GM18870 (cell line): Measurements from ENCODE around the gene AATK.
"Not testable (repeated sequence)": the region's sequence is repeated elsewhere in the genome, so short reads cannot be mapped to it uniquely, and the experiment has no call there.

Experiments
- ATAC-seq: cut with Tn5 transposase; IDR thresholded peaks from one replicate; pipeline ENCODE4 v1.9.1; 2021; ENCODE audit warnings: moderate library complexity; ENCODE audit not compliant: unreplicated experiment

AATK gene

DNA sequence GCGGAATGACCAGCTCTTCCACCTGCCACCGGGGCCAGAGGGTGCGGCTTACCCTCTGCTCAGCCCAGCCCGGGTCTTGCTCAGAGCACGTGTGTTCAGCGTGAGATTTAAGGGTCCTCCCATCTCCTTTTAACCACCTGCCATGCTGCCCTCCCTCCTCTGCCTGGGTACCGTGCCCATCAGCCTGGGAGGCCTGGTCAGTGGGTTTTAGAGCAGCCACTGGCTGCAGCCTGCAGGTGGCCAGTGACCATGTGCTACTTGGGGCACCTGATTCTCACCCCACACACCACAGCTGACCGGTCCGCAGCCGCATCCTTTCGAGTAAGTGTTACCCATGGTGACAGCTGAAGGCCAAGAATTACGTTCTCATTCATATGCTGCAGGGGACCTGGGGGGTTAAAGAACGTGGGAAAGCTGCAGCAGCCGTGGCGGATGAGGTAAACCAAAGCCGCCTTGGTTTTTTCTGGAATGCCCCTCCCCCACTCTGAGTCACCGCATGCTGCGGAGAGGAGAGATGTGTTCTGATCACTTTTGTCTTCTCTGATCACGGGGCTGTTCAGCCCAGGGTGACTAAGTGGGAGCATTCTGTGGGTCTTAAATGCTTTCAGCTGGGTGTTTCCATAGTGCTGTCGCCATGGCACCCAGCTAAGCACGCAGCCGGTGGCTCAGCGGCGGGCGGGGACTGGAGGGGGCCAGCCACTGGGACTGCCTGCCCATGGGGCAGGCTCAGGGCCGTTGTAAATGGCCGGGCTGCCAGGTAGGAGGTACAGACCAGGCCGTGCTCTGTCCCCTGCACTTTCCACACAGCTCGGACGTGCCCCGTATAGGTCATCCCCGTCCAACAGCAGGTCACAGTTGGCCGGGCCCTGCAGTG lies 71.3 kb downstream of the AATK start:
- ATAC-seq = no peak

- no peak for ATAC-seq
Measured at GRCh38 chr17:81093619-81094508, 72.2 kb downstream of the AATK start.

DNA sequence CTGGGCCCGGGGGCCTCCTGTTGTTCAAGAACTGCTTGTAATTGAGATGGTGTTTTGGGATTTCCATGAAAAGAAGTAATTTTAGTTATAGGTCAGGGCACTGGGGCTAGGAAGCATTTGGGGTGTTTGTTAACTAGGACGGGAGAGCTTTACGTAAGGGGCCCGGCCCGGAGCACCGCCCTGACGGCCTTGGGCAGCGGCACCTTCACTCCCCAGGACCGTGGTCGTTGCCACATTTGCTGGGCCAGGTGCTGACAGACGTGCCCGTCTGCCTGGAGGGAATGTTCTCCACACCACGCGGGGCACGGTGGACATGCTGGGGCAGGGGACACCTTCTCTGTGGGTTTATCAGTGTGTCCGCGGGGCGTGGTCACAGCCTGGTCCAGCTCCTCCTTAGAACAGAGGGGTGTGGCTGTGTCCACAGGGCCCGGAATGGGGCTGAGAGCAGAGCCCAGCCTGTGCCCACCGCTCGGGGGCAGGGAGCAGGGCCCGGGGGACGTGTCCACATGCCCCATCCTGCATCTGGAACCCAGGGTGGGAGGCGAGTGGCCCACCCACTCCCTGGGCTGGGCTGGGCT lies 73.4 kb downstream of the AATK start:
- ATAC-seq = no peak

DNA sequence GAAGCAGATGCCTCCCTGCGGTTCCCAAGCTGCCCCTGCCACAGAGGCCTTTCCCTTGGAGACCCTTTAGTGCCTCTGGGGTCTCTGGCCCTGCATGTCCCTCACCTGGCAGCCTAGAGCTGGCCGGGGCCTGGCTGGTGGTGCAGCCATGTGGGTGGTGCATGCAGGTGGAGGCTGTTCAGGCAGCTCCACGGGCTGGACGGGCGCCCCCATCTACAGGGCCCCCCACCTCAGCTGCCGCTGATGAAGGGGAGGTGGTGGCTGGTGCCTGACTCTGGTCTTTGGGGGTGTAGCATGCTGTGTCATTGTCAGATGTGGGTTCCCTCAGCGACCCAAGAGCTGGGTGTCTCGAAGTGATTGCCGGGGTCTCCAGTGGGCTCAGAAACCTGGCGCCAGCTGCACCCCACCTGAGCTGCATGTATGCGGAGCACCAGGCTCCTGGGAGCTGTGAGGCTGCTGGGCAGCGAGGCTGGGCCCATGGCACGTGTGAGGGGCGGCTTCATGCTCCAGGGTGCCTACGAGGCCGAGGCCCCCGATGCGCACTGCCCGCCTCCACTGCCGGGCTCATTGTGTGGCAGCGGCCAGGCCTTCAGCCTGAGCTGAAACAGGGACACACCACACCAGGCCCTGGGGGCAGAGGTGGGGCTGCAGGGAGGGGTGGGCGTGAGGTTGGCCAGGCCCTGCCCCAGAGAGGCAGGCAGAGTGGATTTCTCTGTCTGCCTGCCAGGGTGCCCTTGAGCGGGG lies 74.1 kb downstream of the AATK start:
- ATAC-seq = no peak

- no peak for ATAC-seq
Measured at GRCh38 chr17:81091154-81091553, 74.9 kb downstream of the AATK start.

- no peak for ATAC-seq
Measured at GRCh38 chr17:81090361-81091136, 75.5 kb downstream of the AATK start.

DNA sequence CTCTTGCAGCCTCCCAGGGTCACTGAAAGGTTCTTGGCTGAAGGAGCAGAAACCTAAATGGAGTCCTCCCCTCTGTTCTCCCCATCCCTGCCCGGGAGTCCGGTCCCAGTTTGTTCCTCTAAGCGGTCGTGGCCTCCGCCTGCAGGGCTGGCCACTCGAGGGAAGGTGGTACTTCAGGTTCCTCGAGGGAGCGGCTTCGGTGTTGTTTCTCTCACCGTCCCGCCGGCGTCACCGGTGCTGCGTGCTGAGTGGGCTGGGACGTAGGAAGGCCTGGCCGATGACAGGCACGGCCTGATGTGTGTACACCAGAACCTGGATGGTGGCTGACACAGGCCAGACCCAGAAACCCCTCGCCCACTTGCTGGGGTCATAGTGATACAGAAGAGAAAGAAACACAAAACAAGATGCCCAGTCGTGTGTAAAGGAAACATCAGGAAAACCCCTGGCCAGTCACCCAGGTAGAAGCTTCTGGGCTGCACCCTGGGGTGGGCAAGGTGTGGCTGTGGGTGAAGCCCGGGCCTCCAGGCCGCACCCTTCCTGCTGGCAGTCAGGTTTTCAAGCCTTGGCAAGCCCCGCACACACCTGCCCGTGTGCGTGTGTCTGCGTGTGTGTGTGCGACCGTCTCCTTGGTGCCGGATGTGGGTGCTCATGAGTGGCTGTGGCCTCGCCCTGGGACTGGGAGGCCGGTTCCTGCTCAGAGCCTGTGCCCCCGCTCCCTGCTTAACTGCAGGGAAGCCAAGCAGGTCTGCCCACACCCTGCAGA lies 79.1 kb downstream of the AATK start:
- ATAC-seq = no peak

GRCh38 chr17:81085420-81085911 lies 80.6 kb downstream of the AATK start:
- no peak for ATAC-seq

GRCh38 chr17:81084680-81085419 lies 81.2 kb downstream of the AATK start:
- no peak for ATAC-seq

GRCh38 chr17:81083125-81083765 lies 82.8 kb downstream of the AATK start:
- no peak for ATAC-seq

DNA sequence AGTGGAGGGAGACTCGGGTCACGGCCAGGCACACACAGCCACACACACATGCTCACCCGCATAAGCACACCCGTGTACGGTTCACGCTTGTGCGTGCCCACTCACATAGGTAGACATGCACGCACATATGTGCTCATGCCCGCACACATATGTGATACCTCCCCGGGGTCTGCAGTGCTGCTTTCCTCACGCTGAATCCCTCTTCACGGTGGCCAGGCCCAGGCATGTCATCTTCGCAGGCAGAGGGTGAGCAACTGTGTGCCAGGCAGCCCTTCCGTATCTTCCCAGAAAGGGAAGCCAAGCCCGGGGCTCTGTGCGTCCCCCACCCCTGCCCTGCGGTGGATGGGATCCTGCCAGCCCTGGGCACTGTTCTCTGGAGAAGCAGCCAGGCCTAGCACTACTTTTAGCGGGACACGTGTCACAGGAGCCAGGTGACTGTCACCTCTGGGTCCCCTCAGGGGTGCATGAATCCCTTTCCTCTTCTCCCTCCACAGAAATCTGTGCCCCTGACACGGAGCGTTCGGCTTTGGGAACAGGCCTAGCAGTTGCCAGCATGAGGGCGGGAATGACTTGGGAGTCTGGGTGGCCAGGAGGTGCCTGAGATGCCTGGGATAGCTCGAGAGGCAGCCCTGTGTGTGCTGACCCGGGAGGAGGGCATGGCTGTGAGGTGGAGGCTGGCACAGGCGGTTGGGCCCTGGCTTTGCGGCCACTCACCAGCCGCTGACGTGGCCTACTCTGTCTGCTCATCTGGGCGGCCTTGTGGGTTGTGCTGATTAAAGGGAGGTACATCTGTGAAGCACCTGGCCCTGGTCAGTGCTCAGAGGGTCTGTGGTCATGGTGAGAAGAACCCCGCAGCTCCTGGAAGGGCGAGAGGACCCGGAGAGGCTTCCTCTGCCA lies 83.6 kb downstream of the AATK start:
- no peak for ATAC-seq

- ATAC-seq = no peak
Measured at GRCh38 chr17:81081222-81082176, 84.5 kb downstream of the AATK start.

DNA sequence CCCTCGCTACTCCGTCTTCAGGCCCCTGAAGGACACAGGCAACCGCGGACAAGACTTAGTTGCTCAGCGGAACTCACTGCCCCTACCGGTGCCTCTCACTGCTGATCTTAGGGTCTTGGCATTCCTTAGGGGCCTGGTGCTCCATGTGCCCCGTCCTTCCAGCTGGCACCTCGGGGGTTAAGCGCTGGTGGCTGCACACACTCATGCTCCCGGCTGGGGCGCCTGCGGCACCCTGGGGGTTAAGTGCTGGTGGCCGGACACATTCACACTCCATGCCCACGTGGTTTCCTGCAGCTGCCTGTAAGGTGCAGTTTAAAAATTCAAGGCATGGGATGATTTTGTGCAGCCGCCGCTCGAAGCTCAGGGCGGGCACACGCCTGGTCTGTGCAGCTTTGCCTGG lies 86.0 kb downstream of the AATK start:
- ATAC-seq = no peak

- not testable (repeated sequence) for ATAC-seq
Measured at GRCh38 chr17:81078026-81078913, 87.8 kb downstream of the AATK start.

- no peak for ATAC-seq
Measured at GRCh38 chr17:81076141-81076679, 89.8 kb downstream of the AATK start.
